Activated T-cell treated with anti-CD3 and anti-CD28 coated beads, Interleukin-2, amount 50 U/mL, for 48 hours (primary cell): Measurements from ENCODE around the gene ZPBP.

Source experiments
- DNase-seq, 2 experiments: peaks; one replicate each; pipeline ENCODE4 v3.0.0-alpha.2; 2020

ZPBP gene

DNA sequence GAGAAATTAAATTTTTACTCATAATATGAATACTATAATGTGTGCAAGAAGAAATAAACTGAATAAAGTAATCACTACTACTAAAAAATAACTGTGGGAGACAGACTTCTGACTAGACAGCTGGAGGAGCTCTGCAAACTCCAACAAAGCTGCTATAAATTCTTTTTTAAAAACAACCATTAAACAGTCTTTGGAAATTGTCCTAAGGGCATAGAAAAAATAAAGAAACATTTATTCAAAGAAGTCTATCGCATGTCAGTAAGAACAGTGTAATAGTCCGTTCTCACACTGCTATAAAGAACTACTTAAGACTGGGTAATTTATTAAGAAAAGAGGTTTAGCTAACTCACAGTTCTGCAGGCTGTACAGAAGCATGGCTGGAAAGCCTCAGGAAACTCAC is 56.0 kb downstream of the ZPBP start:
- no peak for DNase-seq

GRCh38 chr7:50022991-50023390 is 70.1 kb downstream of the ZPBP start:
- DNase-seq, result no peak

- DNase-seq, result no peak
Observed at GRCh38 chr7:50022451-50022850, 70.6 kb downstream of the ZPBP start.

- no peak for DNase-seq
Observed at GRCh38 chr7:49995681-49996080, 97.4 kb downstream of the ZPBP start.

GRCh38 chr7:49986191-49986590 is 106.9 kb downstream of the ZPBP start:
- no peak for DNase-seq

GRCh38 chr7:49980465-49980864 is 112.6 kb downstream of the ZPBP start:
- peak; percentile 21 to 33 for DNase-seq

- DNase-seq, result no peak
Observed at GRCh38 chr7:49976238-49976637, 116.8 kb downstream of the ZPBP start.

DNA sequence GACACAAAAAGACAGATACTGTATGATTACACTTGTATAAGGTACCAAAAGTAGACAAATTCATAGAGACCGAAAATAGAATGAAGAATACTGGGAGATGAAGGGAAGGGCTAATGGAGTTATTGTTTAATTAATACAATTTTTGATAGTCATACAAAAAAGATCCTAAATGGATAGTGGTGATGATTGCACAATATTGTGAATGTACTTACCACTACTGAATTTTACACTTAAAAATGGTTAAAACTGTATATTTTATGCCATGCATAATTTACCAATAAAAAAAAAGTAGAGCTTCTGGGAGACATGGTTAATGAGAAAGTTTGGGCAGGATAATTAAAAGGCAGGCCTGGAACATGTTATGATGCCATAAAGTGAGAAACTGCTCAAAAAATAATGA is 119.0 kb downstream of the ZPBP start:
- no peak for DNase-seq

DNA sequence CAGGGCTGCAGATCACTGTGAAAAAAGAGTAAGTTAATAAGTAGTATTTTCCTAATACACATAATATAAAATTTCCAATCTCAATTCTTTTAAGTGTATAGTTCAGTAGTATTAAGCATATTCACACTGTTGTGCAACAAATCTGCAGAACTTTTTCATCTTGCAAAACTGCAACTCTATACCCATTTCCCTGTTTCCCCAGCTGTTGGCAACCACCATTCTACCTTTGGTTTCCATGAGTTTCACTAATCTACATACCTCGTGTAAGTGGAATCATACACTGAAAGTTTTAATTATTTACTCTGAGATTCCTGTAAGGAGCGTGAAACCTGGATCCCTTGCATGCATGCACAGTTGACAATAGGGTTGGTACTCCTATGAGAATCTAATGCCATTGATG is 155.4 kb downstream of the ZPBP start:
- no peak for DNase-seq

DNA sequence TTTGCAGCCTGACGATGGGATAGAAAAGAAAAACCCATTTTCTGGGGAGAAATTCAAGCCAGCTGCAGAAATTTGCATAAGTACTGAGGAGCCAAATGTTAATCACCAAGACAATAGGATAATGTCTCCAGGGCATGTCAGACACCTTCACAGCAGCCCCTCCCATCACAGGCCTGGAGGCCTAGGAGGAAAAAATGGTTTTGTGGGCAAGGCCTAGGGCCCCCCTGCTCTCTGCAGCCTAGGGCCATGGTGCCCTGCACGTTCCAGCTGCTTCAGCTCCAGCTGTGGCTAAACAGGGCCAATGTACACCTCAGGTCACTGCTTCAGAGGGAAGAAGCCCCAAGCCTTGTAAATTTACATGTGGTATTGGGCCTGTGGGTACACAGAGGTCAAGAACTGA is 161.4 kb downstream of the ZPBP start:
- DNase-seq, result no peak

GRCh38 chr7:49928787-49929186 is 164.3 kb downstream of the ZPBP start:
- no peak for DNase-seq

GRCh38 chr7:49927631-49928030 is 165.4 kb downstream of the ZPBP start:
- DNase-seq, result no peak

DNA sequence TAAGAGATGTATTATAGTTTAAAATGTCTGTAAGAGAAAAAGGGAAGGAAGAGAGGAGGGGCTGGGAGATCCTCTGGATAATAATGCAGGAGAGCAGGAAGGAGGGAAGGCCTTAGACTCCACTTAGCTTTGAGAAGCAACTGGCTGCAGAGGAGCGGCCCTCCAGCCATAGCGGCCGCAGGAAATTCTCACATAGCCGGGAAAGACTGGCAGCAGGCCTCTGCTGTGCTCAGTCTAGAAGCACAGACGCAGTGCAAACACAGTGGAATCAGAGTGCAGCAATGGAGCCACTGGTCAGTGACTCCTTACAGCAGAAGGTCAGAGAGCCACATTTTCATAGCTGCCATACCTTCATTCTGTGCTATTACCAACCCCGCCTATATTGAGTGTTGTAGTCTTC is 166.3 kb downstream of the ZPBP start:
- no peak for DNase-seq

- DNase-seq, result no peak
Observed at GRCh38 chr7:49911909-49912308, 181.1 kb downstream of the ZPBP start.

DNA sequence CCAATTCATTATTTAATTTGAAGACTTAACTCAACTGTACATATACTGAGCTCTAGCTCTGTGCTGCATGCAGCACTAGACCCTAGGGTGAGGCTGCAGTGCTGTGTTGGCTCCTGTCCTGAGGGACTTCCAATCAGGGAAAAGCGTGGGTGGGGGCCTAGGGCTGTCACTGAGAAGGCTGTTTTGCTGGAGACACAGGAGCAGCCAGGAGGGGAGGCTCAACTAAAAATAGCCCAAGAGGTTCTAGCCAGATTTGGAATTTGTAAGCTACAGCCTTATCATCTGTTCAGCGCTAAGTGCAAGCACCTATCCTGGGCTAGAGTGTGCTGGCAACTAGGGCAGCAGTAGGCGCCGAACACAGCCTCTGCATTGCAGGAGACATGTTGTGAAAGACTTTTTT is 198.5 kb downstream of the ZPBP start:
- no peak for DNase-seq

GRCh38 chr7:49893131-49893530 is 199.9 kb downstream of the ZPBP start:
- no peak for DNase-seq

DNA sequence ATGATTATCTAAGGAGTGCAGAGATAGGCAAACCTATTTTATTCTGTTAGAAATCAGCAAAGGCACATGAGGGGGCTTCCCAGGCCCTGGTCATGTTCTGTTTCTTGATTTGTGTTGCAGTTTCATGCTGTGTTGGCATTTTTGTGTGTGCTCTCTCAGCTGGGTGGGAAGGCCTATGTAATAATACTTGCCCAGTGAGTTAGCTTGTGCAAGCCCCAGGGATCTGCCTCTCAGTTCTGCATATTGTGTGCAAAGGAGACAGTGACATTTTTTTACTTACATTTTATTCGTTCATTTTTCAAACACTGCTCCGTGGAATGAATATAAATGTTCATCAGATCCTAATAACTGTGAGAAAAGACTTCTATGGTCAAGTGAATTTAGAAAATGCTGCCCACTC is 200.6 kb downstream of the ZPBP start:
- DNase-seq, result no peak
